Hepatocyte (in vitro differentiated cells): ENCODE results near the gene BIRC7. TPM values are rescaled to one million over a fixed set of nuclear protein-coding genes. Genes with fewer than 3 reads are reported as not detected.

Experiments
- DNase-seq: peaks from one replicate; pipeline ENCODE4 v3.0.0-alpha.2; 2016; ENCODE audit warnings: low spot score
- H2AFZ ChIP-seq: fragments of 200-600 bp; sonication (generic); 2 replicates; pipeline ENCODE4 v1.6.0; 2016; ENCODE audit warnings: antibody characterized with exemption, mild to moderate bottlenecking
- H3K27ac ChIP-seq: fragments of 200-600 bp; sonication (generic); 2 replicates; pipeline ENCODE4 v1.5.1; 2016; ENCODE audit warnings: mild to moderate bottlenecking
- H3K27me3 ChIP-seq: fragments of 200-600 bp; sonication (generic); 2 replicates; pipeline ENCODE4 v1.6.1; 2016
- H3K36me3 ChIP-seq: fragments of 200-600 bp; sonication (generic); replicated peaks from 2 replicates; pipeline ENCODE4 v1.5.1; 2016; ENCODE audit warnings: low read depth; ENCODE audit not compliant: insufficient read depth
- H3K4me1 ChIP-seq: fragments of 200-600 bp; sonication (generic); 2 replicates; pipeline ENCODE4 v1.5.1; 2016; ENCODE audit warnings: mild to moderate bottlenecking, moderate library complexity; ENCODE audit not compliant: insufficient read depth
- H3K4me2 ChIP-seq: fragments of 200-600 bp; sonication (generic); 2 replicates; pipeline ENCODE4 v1.6.0; 2016
- H3K4me3 ChIP-seq: fragments of 200-600 bp; sonication (generic); 2 replicates; pipeline ENCODE4 v1.5.1; 2016; ENCODE audit warnings: mild to moderate bottlenecking
- H3K79me2 ChIP-seq: fragments of 200-600 bp; sonication (generic); 2 replicates; pipeline ENCODE4 v1.6.0; 2017; ENCODE audit warnings: mild to moderate bottlenecking
- H3K9me2 ChIP-seq: fragments of 200-600 bp; sonication (generic); replicated peaks from 2 replicates; pipeline ENCODE4 v1.6.0; 2017; ENCODE audit warnings: mild to moderate bottlenecking; ENCODE audit not compliant: insufficient read depth
- H3K9me3 ChIP-seq: fragments of 200-600 bp; sonication (generic); 2 replicates; pipeline ENCODE4 v1.5.1; 2016; ENCODE audit warnings: low read depth, mild to moderate bottlenecking
- H4K20me1 ChIP-seq: fragments of 200-600 bp; sonication (generic); 2 replicates; pipeline ENCODE4 v1.6.0; 2016; ENCODE audit warnings: mild to moderate bottlenecking; ENCODE audit not compliant: insufficient read depth, poor library complexity, severe bottlenecking
- CTCF ChIP-seq: fragments of 200-600 bp; sonication (generic); IDR thresholded peaks from 2 replicates; pipeline ENCODE4 v1.5.1; 2016; ENCODE audit warnings: antibody characterized with exemption, mild to moderate bottlenecking; ENCODE audit not compliant: poor library complexity
- EZH2 ChIP-seq: fragments of 200-600 bp; sonication (generic); IDR thresholded peaks from 2 replicates; pipeline ENCODE4 v1.6.1; 2016; ENCODE audit warnings: antibody characterized with exemption, mild to moderate bottlenecking, borderline replicate concordance
- EZH2phosphoT487 ChIP-seq: fragments of 200-600 bp; sonication (generic); IDR thresholded peaks from one replicate; pipeline ENCODE4 v1.6.1; 2018; ENCODE audit warnings: antibody characterized with exemption, mild to moderate bottlenecking, low read depth, moderate library complexity; ENCODE audit not compliant: unreplicated experiment, severe bottlenecking
- WGBS: methylation state at CpG from one replicate; pipeline ENCODE4 v1.1.6; 2016; ENCODE audit warnings: low lambda C conversion rate; ENCODE audit errors: missing lambda C conversion rate; 5-methylcytosine and 5-hydroxymethylcytosine counted together
- polyA plus RNA-seq: library from polyadenylated mRNA; unstranded; fragments of >200 nt; fragmentation: Nextera tagmentation; extraction: Ambion mirVana; gene quantifications from 2 replicates; pipeline ENCODE4 v1.2.1, GENCODE V29; 2016
- total RNA-seq: library from RNA; depleted of rRNA; stranded (reverse); fragments of >200 nt; gene quantifications from 2 replicates; pipeline ENCODE4 v1.2.3, GENCODE V29; 2014

The BIRC7 gene
- total and polyA plus RNA-seq, 2 experiments from 2014 or later: 0.43 to 2.0 TPM

GRCh38 chr20:63275825-63276224 lies 40.1 kb downstream of the BIRC7 start:
- 96% methylated on average over 17 of the region's 18 CpGs for WGBS
- H3K9me2 ChIP-seq: no peaks in the 10 kb centered on the region
- TF ChIP-seq EZH2phosphoT487 (no peak), EZH2 (no peak), CTCF (no peak)
- H3K27me3 ChIP-seq: no peaks in the 10 kb centered on the region
- H3K4me3 ChIP-seq: no peak overlapping the region
- H3K4me1 ChIP-seq: peaks cover 15% of the 10 kb centered on the region
- no peak for DNase-seq
- H4K20me1 ChIP-seq: peaks cover 38% of the 10 kb centered on the region
- H3K9me3 ChIP-seq: no peaks in the 10 kb centered on the region
- no peak overlapping the region for H3K27ac ChIP-seq
- H3K79me2 ChIP-seq: peaks cover 59% of the 10 kb centered on the region
- H2AFZ ChIP-seq: no peak overlapping the region
- no peak overlapping the region for H3K4me2 ChIP-seq
- H3K36me3 ChIP-seq: no peaks in the 10 kb centered on the region

- Histone ChIP-seq H3K4me2 (no peak overlapping the region), H3K36me3 (no peaks in the 10 kb centered on the region), H3K27me3 (no peaks in the 10 kb centered on the region), H3K27ac (no peak overlapping the region), H3K4me1 (peaks cover 11% of the 10 kb centered on the region), H3K9me2 (no peaks in the 10 kb centered on the region), H3K9me3 (no peaks in the 10 kb centered on the region), H3K4me3 (no peak overlapping the region), H2AFZ (no peak overlapping the region), H3K79me2 (peaks cover 49% of the 10 kb centered on the region), H4K20me1 (peaks cover 38% of the 10 kb centered on the region)
- 97% methylated on average over 13 of the region's 20 CpGs for WGBS
- DNase-seq: no peak
- TF ChIP-seq CTCF (no peak), EZH2 (no peak), EZH2phosphoT487 (no peak)
Measured at GRCh38 chr20:63276956-63277355, 41.3 kb downstream of the BIRC7 start.

GRCh38 chr20:63277466-63278272 lies 42.0 kb downstream of the BIRC7 start:
- no peaks in the 10 kb centered on the region for H3K36me3 ChIP-seq

More at GRCh38 chr20:63277466-63278272, 42.0 kb downstream of the BIRC7 start:
- H3K79me2 ChIP-seq: peaks cover 45% of the 10 kb centered on the region
- peaks cover 11% of the 10 kb centered on the region for H3K4me1 ChIP-seq
- H3K9me2 ChIP-seq: no peaks in the 10 kb centered on the region
- WGBS: 97% methylated on average over 28 of the region's 30 CpGs
- peaks cover 38% of the 10 kb centered on the region for H4K20me1 ChIP-seq
- H2AFZ ChIP-seq: no peak overlapping the region
- no peaks in the 10 kb centered on the region for H3K27me3 ChIP-seq
- no peak for DNase-seq
- H3K9me3 ChIP-seq: no peaks in the 10 kb centered on the region
- no peak overlapping the region for H3K4me2 ChIP-seq
- no peak overlapping the region for H3K27ac ChIP-seq
- H3K4me3 ChIP-seq: no peak overlapping the region
- no peak for TF ChIP-seq CTCF
- no peak for TF ChIP-seq EZH2phosphoT487
- no peak for TF ChIP-seq EZH2
